Left lung (tissue), 10 donors: Measurements from ENCODE around the gene DNAI7. TPM values are rescaled to one million over a fixed set of nuclear protein-coding genes. Genes with fewer than 3 reads are reported as not detected.

Experiments
- ATAC-seq: fragments of 200-7000 bp; cut with Tn5 transposase; one replicate; pipeline ENCODE4 v1.9.1; 2020; ENCODE audit warnings: moderate library complexity
- DNase-seq, 4 donors: peaks; one replicate each; pipeline ENCODE4 v3.0.0-alpha.2; 2013 to 2020
- H3K27ac ChIP-seq, 2 donors: fragments of 200-600 bp; sonication (generic) in 1 of 2; one replicate each; pipeline versions ENCODE4 v1.5.0 to v1.8.0; 2020 to 2021
- H3K27me3 ChIP-seq, 2 donors: fragments of 200-600 bp; sonication (generic) in 1 of 2; one replicate each; pipeline versions ENCODE4 v1.5.0 to v1.8.0; 2020 to 2021
- H3K36me3 ChIP-seq, 2 donors: fragments of 200-600 bp; sonication (generic) in 1 of 2; one replicate each; pipeline versions ENCODE4 v1.5.0 to v1.8.0; 2020 to 2021
- H3K4me1 ChIP-seq, 2 donors: fragments of 200-600 bp; one replicate each; pipeline ENCODE4 v1.8.0; 2021
- H3K4me3 ChIP-seq, 2 donors: fragments of 200-600 bp; sonication (generic) in 1 of 2; one replicate each; pipeline versions ENCODE4 v1.5.0 to v1.8.0; 2020 to 2021; ENCODE audit warnings: mild to moderate bottlenecking in 1 of 2
- H3K9me3 ChIP-seq, 2 donors: fragments of 200-600 bp; sonication (generic) in 1 of 2; one replicate each; pipeline versions ENCODE4 v1.5.0 to v1.8.0; 2020 to 2021
- intact Hi-C, 2 donors: fragments of 100-400 bp; cut with DNase I; formaldehyde crosslinking; loops; one replicate each; pipeline versions ENCODE4 v1.11.2 to v1.14.2; 2022
- polyA plus RNA-seq, 6 donors: library from polyadenylated mRNA; unstranded; fragments of 120-200 nt; gene quantifications; one replicate each; pipeline ENCODE4 v1.2.1, GENCODE V29; 2013; ENCODE audit not compliant: insufficient read length in 6 of 6
- total RNA-seq, 2 donors: library from RNA; stranded (reverse); fragmentation: NEBNext Ultra II Directional; extraction: Animal tissue kit (Norgen Biotek cat#: 25700); gene quantifications; one replicate each; pipeline ENCODE4 v1.2.1, GENCODE V29; 2021
- TF ChIP-seq, protein P1 (sequence below), 2 donors: fragments of 200-600 bp; sonication (generic) in 1 of 2; IDR thresholded peaks; one replicate each; pipeline versions ENCODE4 v1.5.0 to v1.8.0; 2021; ENCODE audit warnings: antibody characterized with exemption in 2 of 2
- donor health status: DM: no; HTN: yes; CAD: no.
- donor health status: DM: no; HTN: no; CAD: no.

Gene DNAI7
- total and polyA plus RNA-seq, 8 donors, result 1.1 to 8.1 (median 4.2) TPM

DNA sequence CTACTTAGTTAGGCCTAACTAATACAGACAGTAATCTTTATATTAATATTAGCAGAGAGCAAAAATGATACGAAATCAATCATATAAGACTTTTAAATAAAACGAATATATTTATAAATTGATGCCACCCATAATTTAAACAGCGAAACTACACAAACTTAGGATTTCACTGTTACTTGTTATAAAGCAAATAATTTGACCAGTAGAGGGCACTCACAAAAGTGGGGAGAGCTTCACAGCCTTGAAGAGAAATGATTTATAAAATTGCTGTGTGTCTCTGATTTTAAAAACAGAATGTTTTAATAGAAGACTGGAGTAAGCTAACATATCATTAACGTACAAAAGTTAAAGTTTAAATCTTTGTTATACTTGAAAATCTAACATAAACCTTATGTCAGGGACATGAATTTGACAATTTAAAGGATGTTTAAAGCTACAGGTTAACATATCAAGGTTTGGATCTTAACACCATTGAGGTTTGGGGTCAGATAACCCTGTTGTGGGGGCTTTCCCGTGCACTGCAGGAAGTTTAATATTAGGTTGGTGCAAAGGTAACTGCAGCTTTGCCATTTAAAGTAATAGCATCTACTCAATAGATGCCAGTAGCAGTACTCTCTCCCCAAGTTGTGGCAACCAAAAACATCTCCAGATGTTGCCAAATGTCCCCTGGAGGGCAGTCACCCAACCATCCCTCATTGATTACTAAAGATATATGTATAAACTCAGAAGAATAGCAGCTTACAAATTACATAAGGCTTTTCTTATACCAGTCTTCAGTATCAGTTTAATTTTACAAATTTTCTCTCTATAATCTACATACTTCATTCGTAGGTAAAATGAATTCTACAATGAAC, 46.4 kb upstream of the DNAI7 start:
- no peaks in the 10 kb centered on the region for H3K27me3 ChIP-seq
- no peaks in the 10 kb centered on the region for H3K9me3 ChIP-seq
- ATAC-seq, result peak; percentile 68
- TF ChIP-seq, protein P1, sequence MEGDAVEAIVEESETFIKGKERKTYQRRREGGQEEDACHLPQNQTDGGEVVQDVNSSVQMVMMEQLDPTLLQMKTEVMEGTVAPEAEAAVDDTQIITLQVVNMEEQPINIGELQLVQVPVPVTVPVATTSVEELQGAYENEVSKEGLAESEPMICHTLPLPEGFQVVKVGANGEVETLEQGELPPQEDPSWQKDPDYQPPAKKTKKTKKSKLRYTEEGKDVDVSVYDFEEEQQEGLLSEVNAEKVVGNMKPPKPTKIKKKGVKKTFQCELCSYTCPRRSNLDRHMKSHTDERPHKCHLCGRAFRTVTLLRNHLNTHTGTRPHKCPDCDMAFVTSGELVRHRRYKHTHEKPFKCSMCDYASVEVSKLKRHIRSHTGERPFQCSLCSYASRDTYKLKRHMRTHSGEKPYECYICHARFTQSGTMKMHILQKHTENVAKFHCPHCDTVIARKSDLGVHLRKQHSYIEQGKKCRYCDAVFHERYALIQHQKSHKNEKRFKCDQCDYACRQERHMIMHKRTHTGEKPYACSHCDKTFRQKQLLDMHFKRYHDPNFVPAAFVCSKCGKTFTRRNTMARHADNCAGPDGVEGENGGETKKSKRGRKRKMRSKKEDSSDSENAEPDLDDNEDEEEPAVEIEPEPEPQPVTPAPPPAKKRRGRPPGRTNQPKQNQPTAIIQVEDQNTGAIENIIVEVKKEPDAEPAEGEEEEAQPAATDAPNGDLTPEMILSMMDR (IDR thresholded peaks at IDR 0.05), result peak; percentile 45 to 76
- H3K36me3 ChIP-seq, result peaks cover 0 to 16% of the 10 kb centered on the region in 2 donors
- H3K27ac ChIP-seq, result no peak overlapping the region
- intact Hi-C loops, result no loop called here
- H3K4me1 ChIP-seq, result peaks cover 0 to 15% of the 10 kb centered on the region in 2 donors
- peak in 1 of 4 donors; percentile 57 for DNase-seq
- H3K4me3 ChIP-seq, result no peak overlapping the region

DNA sequence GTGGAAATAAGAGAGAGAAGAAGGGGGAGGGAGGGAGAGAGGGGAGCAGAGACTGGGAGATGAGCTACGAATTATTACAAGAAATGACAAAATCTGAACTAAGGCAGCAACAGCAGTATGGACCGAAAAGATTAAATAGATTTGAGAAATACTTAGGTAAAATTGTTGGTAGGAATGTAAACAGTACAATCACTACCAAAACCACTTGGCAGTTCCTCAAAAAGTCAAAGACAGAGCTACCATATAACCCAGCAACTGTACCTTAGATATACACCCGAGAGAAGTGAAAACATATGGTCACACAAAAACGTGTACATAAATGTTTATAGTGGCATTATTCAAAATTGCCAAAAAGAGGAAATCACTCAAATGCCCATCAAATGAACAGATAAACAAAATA, 41.7 kb upstream of the DNAI7 start:
- TF ChIP-seq, protein P1 (IDR thresholded peaks at IDR 0.05), result no peak
- intact Hi-C loops, result no loop called here
- no peak for DNase-seq
- H3K27ac ChIP-seq, result no peak overlapping the region
- no peak overlapping the region for H3K4me3 ChIP-seq
- peaks cover 3 to 18% of the 10 kb centered on the region in 2 donors for H3K36me3 ChIP-seq
- H3K27me3 ChIP-seq, result no peaks in the 10 kb centered on the region
- no peak for ATAC-seq
- H3K9me3 ChIP-seq, result no peaks in the 10 kb centered on the region
- H3K4me1 ChIP-seq, result peaks cover 0 to 8% of the 10 kb centered on the region in 2 donors

DNA sequence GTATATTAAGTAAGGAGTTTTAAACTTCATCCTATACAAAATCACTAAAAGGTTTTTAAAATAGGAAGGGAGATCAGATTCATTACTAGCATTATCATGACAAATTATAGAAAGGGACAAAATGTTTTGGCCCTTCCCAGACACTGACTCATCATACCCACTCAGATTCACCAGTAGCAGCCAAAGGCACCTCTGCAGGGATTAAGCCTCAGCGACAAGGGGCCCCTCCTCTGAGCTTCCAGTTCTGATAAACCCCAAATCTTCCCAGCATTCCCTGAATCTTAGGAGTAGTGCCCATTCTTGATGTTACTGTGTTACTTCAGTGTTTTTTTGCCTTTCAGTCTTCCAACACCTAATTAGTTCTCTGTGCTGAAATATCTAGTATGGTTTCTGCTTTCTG, 41.2 kb upstream of the DNAI7 start:
- ATAC-seq, result no peak
- no peaks in the 10 kb centered on the region for H3K9me3 ChIP-seq
- DNase-seq, result no peak
- H3K36me3 ChIP-seq, result peaks cover 3 to 18% of the 10 kb centered on the region in 2 donors
- no peak overlapping the region for H3K4me3 ChIP-seq
- H3K4me1 ChIP-seq, result peaks cover 0 to 4% of the 10 kb centered on the region in 2 donors
- TF ChIP-seq, protein P1 (IDR thresholded peaks at IDR 0.05), result no peak
- intact Hi-C loops, result no loop called here
- no peak overlapping the region for H3K27ac ChIP-seq
- no peaks in the 10 kb centered on the region for H3K27me3 ChIP-seq

DNA sequence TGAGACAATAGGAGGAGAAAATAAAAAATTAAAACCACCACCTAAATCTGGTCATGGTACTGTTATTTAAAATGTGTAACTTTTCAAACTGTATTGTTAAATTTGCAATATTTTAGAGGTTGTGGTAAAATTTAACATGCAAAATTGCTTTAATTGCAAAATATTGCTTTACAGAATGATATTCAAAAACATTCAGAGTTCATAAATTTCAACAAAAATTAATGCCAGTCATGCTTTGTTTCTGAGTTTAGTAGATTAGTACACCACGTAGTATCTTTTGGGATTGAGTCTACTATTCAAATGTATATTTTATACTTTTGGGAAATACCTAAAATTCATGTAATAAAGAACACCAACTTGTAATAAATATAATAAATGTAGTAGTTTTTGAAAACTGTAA, 18.4 kb upstream of the DNAI7 start:
- no peak overlapping the region for H3K4me3 ChIP-seq
- ATAC-seq, result no peak

DNA sequence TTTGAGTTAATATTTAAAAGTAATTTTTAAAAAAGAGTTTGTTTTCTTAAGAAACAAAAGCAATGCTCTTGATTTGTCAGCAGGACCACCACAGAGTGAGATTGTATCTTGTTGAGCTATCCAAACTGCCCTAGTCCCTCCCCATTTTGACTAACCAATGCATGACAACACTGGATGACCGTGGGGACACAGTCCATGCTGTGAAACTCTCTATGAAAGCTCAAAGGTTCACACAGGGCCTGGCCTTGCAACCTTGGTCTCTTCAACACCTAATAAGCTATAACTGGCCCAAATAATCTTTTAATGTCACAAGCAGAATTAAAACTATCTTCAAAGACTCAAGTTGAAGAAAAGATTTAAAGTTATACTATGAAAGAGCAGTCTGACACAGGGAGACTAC, 13.6 kb upstream of the DNAI7 start:
- H3K27ac ChIP-seq, result no peak overlapping the region
- intact Hi-C loops, result no loop called here
- no peaks in the 10 kb centered on the region for H3K27me3 ChIP-seq
- no peak overlapping the region for H3K4me3 ChIP-seq
- H3K4me1 ChIP-seq, result no peaks in the 10 kb centered on the region
- peaks cover 0 to 45% of the 10 kb centered on the region in 2 donors for H3K36me3 ChIP-seq
- H3K9me3 ChIP-seq, result no peaks in the 10 kb centered on the region
- TF ChIP-seq, protein P1 (IDR thresholded peaks at IDR 0.05), result no peak
- no peak for DNase-seq
- no peak for ATAC-seq

More for the DNA sequence above, 18.4 kb upstream of the DNAI7 start:
- no peaks in the 10 kb centered on the region for H3K9me3 ChIP-seq
- H3K27me3 ChIP-seq, result no peaks in the 10 kb centered on the region
- H3K27ac ChIP-seq, result no peak overlapping the region
- intact Hi-C loops, result no loop called here
- H3K36me3 ChIP-seq, result peaks cover 0 to 28% of the 10 kb centered on the region in 2 donors
- TF ChIP-seq, protein P1 (IDR thresholded peaks at IDR 0.05), result no peak
- H3K4me1 ChIP-seq, result no peaks in the 10 kb centered on the region
- DNase-seq, result no peak
